Measurements from ENCODE around the gene SLC35C1. TPM values are rescaled to one million over a fixed set of nuclear protein-coding genes. Genes with fewer than 3 reads are reported as not detected.

The SLC35C1 gene
- total and polyA plus RNA-seq, 9 of the 15 experiments (the other 6 are each of a cell fraction or from before 2014, with no cell fraction given): 0.65 to 13.1 (median 2.4) TPM

DNA sequence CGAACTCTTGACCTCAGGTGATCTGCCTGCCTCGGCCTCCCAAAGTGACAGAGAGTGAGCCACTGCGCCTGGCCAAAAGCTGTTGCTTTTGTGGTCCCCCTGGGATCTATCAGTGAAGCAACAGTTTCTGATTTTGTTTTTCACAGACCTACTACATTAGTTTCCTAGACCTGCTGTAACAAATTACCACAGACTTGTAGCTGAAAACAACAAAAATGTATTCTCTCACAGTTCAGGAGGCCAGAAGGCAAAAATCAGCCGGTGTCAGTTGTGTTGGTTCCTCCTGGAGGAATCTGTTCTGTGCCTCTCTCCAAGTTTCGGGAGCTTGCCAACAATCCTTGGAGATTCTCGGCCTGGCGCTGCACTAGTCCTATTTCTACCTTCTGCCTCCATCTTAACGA, 8.5 kb upstream of the SLC35C1 start:
- BruUV-seq (replicated peaks): no TSS peak
- no peaks in the 10 kb centered on the region; a peak in 1 of 5 replicates for H3K4me1 ChIP-seq (replicated peaks in 1 of 2; ENCODE audit: control insufficient read depth in 2 of 2, insufficient read depth in 2 of 2, low read length in 2 of 2)
- peaks cover 11 to 12% of the 10 kb centered on the region in 2 experiments; a peak in 4 of 5 replicates for H3K27me3 ChIP-seq (ENCODE audit: control insufficient read depth in 2 of 2, insufficient read depth in 2 of 2, low read length in 2 of 2)
- no peak for ATAC-seq
- no peak overlapping the region for H3K9ac ChIP-seq (ENCODE audit: insufficient read depth in 1 of 2, low read depth in 2 of 2, low read length in 2 of 2)
- no peak overlapping the region for H2AFZ ChIP-seq (ENCODE audit: low read depth, low read length)
- no peaks in the 10 kb centered on the region for H3K9me1 ChIP-seq (ENCODE audit: control insufficient read depth, insufficient read depth, low read length)
- POLR2A ChIA-PET: interaction anchor here (0.6 to 1.5 kb wide), 3 partner anchors 10 to 453 kb away, joined by 3 to 4 read pairs (median 3); no protein-coding TSS in a partner anchor
- H3K4me2 ChIP-seq (ENCODE audit: insufficient read depth, low read length): no peak overlapping the region
- DNase-seq (ENCODE audit: extremely low read depth in 1 of 4, low spot score in 3 of 4): no peak
- intact Hi-C loops (cut with micrococcal nuclease) (loop anchor here (5.0 kb wide), 1 partner anchor 36 kb away; no protein-coding TSS in a partner anchor), in situ Hi-C loops (cut with MboI) (no loop called here)
- H4K20me1 ChIP-seq (replicated peaks; ENCODE audit: control insufficient read depth, insufficient read depth, low read length): peaks cover 8% of the 10 kb centered on the region; the same call in 1 of the 2 replicates
- TF ChIP-seq ZNF586 (CRISPR knock-in tag; conservative IDR thresholded peaks at IDR 0.05) (no peak), ZKSCAN3 (CRISPR knock-in tag; IDR thresholded peaks at IDR 0.05) (no peak), PML (IDR thresholded peaks at IDR 0.05; ENCODE audit: low read length) (no peak), TBL1XR1 (IDR thresholded peaks at IDR 0.05; ENCODE audit: low read length in 2 of 2) (no peak), POLR3A (IDR thresholded peaks at IDR 0.05; ENCODE audit: borderline replicate concordance, extremely low read depth, insufficient read depth, insufficient read length) (no peak), NCOR1 (IDR thresholded peaks at IDR 0.05) (no peak), CCAR2 (IDR thresholded peaks at IDR 0.05; ENCODE audit: low read depth, low read length) (no peak), POLR2B (IDR thresholded peaks at IDR 0.05; ENCODE audit: low read depth, partially characterized antibody) (no peak), CBX1 (IDR thresholded peaks at IDR 0.05; ENCODE audit: low read depth) (no peak), MED1 (CRISPR knock-in tag; IDR thresholded peaks at IDR 0.05; ENCODE audit: borderline replicate concordance) (no peak), CTBP1 (IDR thresholded peaks at IDR 0.05; ENCODE audit: borderline replicate concordance) (no peak), MXI1 (IDR thresholded peaks at IDR 0.05; ENCODE audit: low read depth, low read length) (no peak), JUND (IDR thresholded peaks at IDR 0.05; ENCODE audit: borderline replicate concordance, low read depth, low read length) (no peak), JUND (tag; IDR thresholded peaks at IDR 0.05; ENCODE audit: borderline replicate concordance, low read depth, low read length) (no peak), ARNT (IDR thresholded peaks at IDR 0.05) (no peak), MCM7 (IDR thresholded peaks at IDR 0.05) (no peak), RBM34 (IDR thresholded peaks at IDR 0.05; ENCODE audit: borderline replicate concordance, insufficient read depth, low read length) (no peak), ADNP (tag; IDR thresholded peaks at IDR 0.05) (no peak)
- TF ChIP-seq, protein P1, sequence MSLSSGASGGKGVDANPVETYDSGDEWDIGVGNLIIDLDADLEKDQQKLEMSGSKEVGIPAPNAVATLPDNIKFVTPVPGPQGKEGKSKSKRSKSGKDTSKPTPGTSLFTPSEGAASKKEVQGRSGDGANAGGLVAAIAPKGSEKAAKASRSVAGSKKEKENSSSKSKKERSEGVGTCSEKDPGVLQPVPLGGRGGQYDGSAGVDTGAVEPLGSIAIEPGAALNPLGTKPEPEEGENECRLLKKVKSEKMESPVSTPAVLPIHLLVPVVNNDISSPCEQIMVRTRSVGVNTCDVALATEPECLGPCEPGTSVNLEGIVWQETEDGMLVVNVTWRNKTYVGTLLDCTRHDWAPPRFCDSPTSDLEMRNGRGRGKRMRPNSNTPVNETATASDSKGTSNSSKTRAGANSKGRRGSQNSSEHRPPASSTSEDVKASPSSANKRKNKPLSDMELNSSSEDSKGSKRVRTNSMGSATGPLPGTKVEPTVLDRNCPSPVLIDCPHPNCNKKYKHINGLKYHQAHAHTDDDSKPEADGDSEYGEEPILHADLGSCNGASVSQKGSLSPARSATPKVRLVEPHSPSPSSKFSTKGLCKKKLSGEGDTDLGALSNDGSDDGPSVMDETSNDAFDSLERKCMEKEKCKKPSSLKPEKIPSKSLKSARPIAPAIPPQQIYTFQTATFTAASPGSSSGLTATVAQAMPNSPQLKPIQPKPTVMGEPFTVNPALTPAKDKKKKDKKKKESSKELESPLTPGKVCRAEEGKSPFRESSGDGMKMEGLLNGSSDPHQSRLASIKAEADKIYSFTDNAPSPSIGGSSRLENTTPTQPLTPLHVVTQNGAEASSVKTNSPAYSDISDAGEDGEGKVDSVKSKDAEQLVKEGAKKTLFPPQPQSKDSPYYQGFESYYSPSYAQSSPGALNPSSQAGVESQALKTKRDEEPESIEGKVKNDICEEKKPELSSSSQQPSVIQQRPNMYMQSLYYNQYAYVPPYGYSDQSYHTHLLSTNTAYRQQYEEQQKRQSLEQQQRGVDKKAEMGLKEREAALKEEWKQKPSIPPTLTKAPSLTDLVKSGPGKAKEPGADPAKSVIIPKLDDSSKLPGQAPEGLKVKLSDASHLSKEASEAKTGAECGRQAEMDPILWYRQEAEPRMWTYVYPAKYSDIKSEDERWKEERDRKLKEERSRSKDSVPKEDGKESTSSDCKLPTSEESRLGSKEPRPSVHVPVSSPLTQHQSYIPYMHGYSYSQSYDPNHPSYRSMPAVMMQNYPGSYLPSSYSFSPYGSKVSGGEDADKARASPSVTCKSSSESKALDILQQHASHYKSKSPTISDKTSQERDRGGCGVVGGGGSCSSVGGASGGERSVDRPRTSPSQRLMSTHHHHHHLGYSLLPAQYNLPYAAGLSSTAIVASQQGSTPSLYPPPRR (CRISPR knock-in tag; IDR thresholded peaks at IDR 0.05; ENCODE audit: borderline replicate concordance): no peak
- H3K27ac ChIP-seq (ENCODE audit: extremely low read depth, low read depth, low read length): no peak overlapping the region
- 12% methylated on average over 8 of the region's 8 CpGs for WGBS (ENCODE audit: insufficient coverage, low coverage, missing lambda C conversion rate)
- no peaks in the 10 kb centered on the region for H3K9me3 ChIP-seq (replicated peaks; ENCODE audit: control insufficient read depth, insufficient read depth, low read depth, low read length)
- H3K79me2 ChIP-seq (ENCODE audit: control insufficient read depth, insufficient read depth, low read length): no peaks in the 10 kb centered on the region
- CTCF ChIA-PET (ENCODE audit: low intra/inter-chr PET ratio): no interaction called here
- no peaks in the 10 kb centered on the region for H3K36me3 ChIP-seq (ENCODE audit: control insufficient read depth, insufficient read depth, low read length)
- FAIRE-seq: no peak
- H3K4me3 ChIP-seq: no peak overlapping the region

All from K562 (cell line).